SK-N-SH treated with all-trans-retinoic acid at 6 μM for 48 hours (cell line): ENCODE results near the gene PRSS2.

Source experiments
- ATAC-seq: fragments of 200-7000 bp; cut with Tn5 transposase; 3 replicates; pipeline ENCODE4 v1.9.1; 2020; ENCODE audit warnings: mild to moderate bottlenecking, moderate library complexity
- ARNTL ChIP-seq: fragments of 450-650 bp; formaldehyde crosslinking; IDR thresholded peaks from 2 replicates; pipeline ENCODE4 v1.5.0; 2020; ENCODE audit warnings: low read depth, mild to moderate bottlenecking, moderate library complexity, borderline replicate concordance
- BACH2 ChIP-seq: fragments of 250-450 bp; sonication (Bioruptor Pico); IDR thresholded peaks from 2 replicates; pipeline ENCODE4 v1.9.0; 2021; ENCODE audit warnings: mild to moderate bottlenecking, borderline replicate concordance
- CSDC2 ChIP-seq: fragments of 250-450 bp; sonication (Bioruptor Pico); IDR thresholded peaks from 2 replicates; pipeline ENCODE4 v1.5.0; 2020; ENCODE audit warnings: mild to moderate bottlenecking, moderate library complexity
- ESRRG ChIP-seq: fragments of 250-450 bp; sonication (Bioruptor Pico); IDR thresholded peaks from 2 replicates; pipeline ENCODE4 v1.6.1; 2021; ENCODE audit warnings: mild to moderate bottlenecking
- GLIS3 ChIP-seq: fragments of 250-450 bp; sonication (Bioruptor Pico); IDR thresholded peaks from 2 replicates; pipeline ENCODE4 v1.5.0; 2020; ENCODE audit warnings: mild to moderate bottlenecking, moderate library complexity
- PPARA ChIP-seq: fragments of 250-450 bp; sonication (Bioruptor Pico); IDR thresholded peaks from 2 replicates; pipeline ENCODE4 v1.5.0; 2020; ENCODE audit warnings: mild to moderate bottlenecking, borderline replicate concordance
- RARB ChIP-seq: fragments of 250-450 bp; sonication (Bioruptor Pico); IDR thresholded peaks from 2 replicates; pipeline ENCODE4 v1.8.0; 2021; ENCODE audit warnings: mild to moderate bottlenecking, moderate library complexity
- SNAI2 ChIP-seq: fragments of 250-450 bp; sonication (Bioruptor Pico); IDR thresholded peaks from 2 replicates; pipeline ENCODE4 v1.5.0; 2020; ENCODE audit warnings: mild to moderate bottlenecking, moderate library complexity
- TCF4 ChIP-seq: fragments of 250-450 bp; sonication (Bioruptor Pico); IDR thresholded peaks from 2 replicates; pipeline ENCODE4 v1.8.0; 2021; ENCODE audit warnings: mild to moderate bottlenecking, moderate library complexity, borderline replicate concordance
- TOX ChIP-seq: fragments of 250-450 bp; sonication (Bioruptor Pico); IDR thresholded peaks from 2 replicates; pipeline ENCODE4 v1.8.0; 2021; ENCODE audit warnings: mild to moderate bottlenecking, moderate library complexity, borderline replicate concordance
- ZC3H10 ChIP-seq: fragments of 250-450 bp; sonication (Bioruptor Pico); IDR thresholded peaks from 2 replicates; pipeline ENCODE4 v1.5.1; 2021; ENCODE audit warnings: mild to moderate bottlenecking, moderate library complexity
- ZFP3 ChIP-seq: fragments of 250-450 bp; sonication (Bioruptor Pico); IDR thresholded peaks from 2 replicates; pipeline ENCODE4 v1.5.0; 2020; ENCODE audit warnings: mild to moderate bottlenecking, moderate library complexity
- ZFP30 ChIP-seq: fragments of 450-650 bp; formaldehyde crosslinking; IDR thresholded peaks from 2 replicates; pipeline ENCODE4 v1.5.0; 2022; ENCODE audit warnings: mild to moderate bottlenecking, moderate library complexity
- ZNF565 ChIP-seq: fragments of 450-650 bp; formaldehyde crosslinking; conservative IDR thresholded peaks from 2 replicates; pipeline ENCODE4 v1.5.0; 2020; ENCODE audit warnings: low read depth, mild to moderate bottlenecking, moderate library complexity
- ZNF70 ChIP-seq: fragments of 450-650 bp; formaldehyde crosslinking; IDR thresholded peaks from 2 replicates; pipeline ENCODE4 v1.5.0; 2020; ENCODE audit warnings: mild to moderate bottlenecking, moderate library complexity
- ZNF8 ChIP-seq: fragments of 450-650 bp; formaldehyde crosslinking; IDR thresholded peaks from 2 replicates; pipeline ENCODE4 v1.5.0; 2020; ENCODE audit warnings: mild to moderate bottlenecking, moderate library complexity
- TF ChIP-seq, protein P1 (sequence below): fragments of 250-450 bp; sonication (Bioruptor Pico); IDR thresholded peaks from 2 replicates; pipeline ENCODE4 v1.5.1; 2021; ENCODE audit warnings: mild to moderate bottlenecking, moderate library complexity
- TF ChIP-seq, protein P2 (sequence below): fragments of 250-450 bp; sonication (Bioruptor Pico); IDR thresholded peaks from 2 replicates; pipeline ENCODE4 v1.5.1; 2020; ENCODE audit warnings: low read depth, mild to moderate bottlenecking, moderate library complexity
- TF ChIP-seq, protein P3 (sequence below): fragments of 250-450 bp; sonication (Bioruptor Pico); IDR thresholded peaks from 2 replicates; pipeline ENCODE4 v1.8.0; 2021; ENCODE audit warnings: low read depth, mild to moderate bottlenecking, moderate library complexity, borderline replicate concordance
- TF ChIP-seq, protein P4 (sequence below): fragments of 250-450 bp; sonication (Bioruptor Pico); IDR thresholded peaks from 2 replicates; pipeline ENCODE4 v1.5.0; 2020; ENCODE audit warnings: mild to moderate bottlenecking, moderate library complexity
- TF ChIP-seq, protein P5 (sequence below): fragments of 250-450 bp; sonication (Bioruptor Pico); IDR thresholded peaks from 2 replicates; pipeline ENCODE4 v1.8.0; 2020; ENCODE audit warnings: mild to moderate bottlenecking, moderate library complexity, borderline replicate concordance

The PRSS2 gene

DNA sequence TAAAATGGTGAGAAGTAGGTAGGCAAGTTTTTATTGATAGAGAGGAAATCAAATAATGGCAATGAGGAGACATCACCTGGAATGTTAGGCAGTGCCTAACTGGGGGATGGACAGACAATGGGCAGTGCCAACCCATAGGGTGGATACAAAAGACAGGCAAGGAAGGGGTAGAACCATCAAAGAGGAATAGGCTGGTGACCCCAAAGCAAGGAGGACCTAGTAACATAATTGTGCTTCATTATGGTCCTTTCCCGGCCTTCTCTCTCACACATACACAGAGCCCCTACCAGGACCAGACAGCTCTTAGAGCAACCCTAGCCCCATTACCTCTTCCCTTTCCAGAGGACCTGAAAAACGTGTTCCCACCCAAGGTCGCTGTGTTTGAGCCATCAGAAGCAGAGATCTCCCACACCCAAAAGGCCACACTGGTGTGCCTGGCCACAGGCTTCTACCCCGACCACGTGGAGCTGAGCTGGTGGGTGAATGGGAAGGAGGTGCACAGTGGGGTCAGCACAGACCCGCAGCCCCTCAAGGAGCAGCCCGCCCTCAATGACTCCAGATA lies 30.0 kb downstream of the PRSS2 start:
- TF ChIP-seq TCF4 (CRISPR knock-in tag) (no peak), SNAI2 (CRISPR knock-in tag) (no peak), RARB (CRISPR knock-in tag) (no peak), ESRRG (CRISPR knock-in tag) (no peak), ZNF8 (no peak), BACH2 (CRISPR knock-in tag) (no peak), CSDC2 (CRISPR knock-in tag) (no peak), ARNTL (CRISPR knock-in tag) (no peak), TOX (no peak), ZC3H10 (CRISPR knock-in tag) (no peak), ZFP30 (CRISPR knock-in tag) (no peak), GLIS3 (CRISPR knock-in tag) (no peak), ZFP3 (no peak), PPARA (CRISPR knock-in tag) (no peak), ZNF70 (CRISPR knock-in tag) (no peak)
- TF ChIP-seq, protein P1, sequence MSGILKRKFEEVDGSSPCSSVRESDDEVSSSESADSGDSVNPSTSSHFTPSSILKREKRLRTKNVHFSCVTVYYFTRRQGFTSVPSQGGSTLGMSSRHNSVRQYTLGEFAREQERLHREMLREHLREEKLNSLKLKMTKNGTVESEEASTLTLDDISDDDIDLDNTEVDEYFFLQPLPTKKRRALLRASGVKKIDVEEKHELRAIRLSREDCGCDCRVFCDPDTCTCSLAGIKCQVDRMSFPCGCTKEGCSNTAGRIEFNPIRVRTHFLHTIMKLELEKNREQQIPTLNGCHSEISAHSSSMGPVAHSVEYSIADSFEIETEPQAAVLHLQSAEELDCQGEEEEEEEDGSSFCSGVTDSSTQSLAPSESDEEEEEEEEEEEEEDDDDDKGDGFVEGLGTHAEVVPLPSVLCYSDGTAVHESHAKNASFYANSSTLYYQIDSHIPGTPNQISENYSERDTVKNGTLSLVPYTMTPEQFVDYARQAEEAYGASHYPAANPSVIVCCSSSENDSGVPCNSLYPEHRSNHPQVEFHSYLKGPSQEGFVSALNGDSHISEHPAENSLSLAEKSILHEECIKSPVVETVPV = no peak
- TF ChIP-seq, protein P2, sequence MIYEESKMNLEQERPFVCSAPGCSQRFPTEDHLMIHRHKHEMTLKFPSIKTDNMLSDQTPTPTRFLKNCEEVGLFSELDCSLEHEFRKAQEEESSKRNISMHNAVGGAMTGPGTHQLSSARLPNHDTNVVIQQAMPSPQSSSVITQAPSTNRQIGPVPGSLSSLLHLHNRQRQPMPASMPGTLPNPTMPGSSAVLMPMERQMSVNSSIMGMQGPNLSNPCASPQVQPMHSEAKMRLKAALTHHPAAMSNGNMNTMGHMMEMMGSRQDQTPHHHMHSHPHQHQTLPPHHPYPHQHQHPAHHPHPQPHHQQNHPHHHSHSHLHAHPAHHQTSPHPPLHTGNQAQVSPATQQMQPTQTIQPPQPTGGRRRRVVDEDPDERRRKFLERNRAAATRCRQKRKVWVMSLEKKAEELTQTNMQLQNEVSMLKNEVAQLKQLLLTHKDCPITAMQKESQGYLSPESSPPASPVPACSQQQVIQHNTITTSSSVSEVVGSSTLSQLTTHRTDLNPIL = no peak
- TF ChIP-seq, protein P3, sequence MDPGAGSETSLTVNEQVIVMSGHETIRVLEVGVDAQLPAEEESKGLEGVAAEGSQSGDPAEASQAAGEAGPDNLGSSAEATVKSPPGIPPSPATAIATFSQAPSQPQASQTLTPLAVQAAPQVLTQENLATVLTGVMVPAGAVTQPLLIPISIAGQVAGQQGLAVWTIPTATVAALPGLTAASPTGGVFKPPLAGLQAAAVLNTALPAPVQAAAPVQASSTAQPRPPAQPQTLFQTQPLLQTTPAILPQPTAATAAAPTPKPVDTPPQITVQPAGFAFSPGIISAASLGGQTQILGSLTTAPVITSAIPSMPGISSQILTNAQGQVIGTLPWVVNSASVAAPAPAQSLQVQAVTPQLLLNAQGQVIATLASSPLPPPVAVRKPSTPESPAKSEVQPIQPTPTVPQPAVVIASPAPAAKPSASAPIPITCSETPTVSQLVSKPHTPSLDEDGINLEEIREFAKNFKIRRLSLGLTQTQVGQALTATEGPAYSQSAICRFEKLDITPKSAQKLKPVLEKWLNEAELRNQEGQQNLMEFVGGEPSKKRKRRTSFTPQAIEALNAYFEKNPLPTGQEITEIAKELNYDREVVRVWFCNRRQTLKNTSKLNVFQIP (CRISPR knock-in tag) = no peak
- TF ChIP-seq, protein P4, sequence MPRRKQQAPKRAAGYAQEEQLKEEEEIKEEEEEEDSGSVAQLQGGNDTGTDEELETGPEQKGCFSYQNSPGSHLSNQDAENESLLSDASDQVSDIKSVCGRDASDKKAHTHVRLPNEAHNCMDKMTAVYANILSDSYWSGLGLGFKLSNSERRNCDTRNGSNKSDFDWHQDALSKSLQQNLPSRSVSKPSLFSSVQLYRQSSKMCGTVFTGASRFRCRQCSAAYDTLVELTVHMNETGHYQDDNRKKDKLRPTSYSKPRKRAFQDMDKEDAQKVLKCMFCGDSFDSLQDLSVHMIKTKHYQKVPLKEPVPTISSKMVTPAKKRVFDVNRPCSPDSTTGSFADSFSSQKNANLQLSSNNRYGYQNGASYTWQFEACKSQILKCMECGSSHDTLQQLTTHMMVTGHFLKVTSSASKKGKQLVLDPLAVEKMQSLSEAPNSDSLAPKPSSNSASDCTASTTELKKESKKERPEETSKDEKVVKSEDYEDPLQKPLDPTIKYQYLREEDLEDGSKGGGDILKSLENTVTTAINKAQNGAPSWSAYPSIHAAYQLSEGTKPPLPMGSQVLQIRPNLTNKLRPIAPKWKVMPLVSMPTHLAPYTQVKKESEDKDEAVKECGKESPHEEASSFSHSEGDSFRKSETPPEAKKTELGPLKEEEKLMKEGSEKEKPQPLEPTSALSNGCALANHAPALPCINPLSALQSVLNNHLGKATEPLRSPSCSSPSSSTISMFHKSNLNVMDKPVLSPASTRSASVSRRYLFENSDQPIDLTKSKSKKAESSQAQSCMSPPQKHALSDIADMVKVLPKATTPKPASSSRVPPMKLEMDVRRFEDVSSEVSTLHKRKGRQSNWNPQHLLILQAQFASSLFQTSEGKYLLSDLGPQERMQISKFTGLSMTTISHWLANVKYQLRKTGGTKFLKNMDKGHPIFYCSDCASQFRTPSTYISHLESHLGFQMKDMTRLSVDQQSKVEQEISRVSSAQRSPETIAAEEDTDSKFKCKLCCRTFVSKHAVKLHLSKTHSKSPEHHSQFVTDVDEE (CRISPR knock-in tag) = no peak
- TF ChIP-seq, all 23 proteins: peak for 0
- ATAC-seq = no peak

DNA sequence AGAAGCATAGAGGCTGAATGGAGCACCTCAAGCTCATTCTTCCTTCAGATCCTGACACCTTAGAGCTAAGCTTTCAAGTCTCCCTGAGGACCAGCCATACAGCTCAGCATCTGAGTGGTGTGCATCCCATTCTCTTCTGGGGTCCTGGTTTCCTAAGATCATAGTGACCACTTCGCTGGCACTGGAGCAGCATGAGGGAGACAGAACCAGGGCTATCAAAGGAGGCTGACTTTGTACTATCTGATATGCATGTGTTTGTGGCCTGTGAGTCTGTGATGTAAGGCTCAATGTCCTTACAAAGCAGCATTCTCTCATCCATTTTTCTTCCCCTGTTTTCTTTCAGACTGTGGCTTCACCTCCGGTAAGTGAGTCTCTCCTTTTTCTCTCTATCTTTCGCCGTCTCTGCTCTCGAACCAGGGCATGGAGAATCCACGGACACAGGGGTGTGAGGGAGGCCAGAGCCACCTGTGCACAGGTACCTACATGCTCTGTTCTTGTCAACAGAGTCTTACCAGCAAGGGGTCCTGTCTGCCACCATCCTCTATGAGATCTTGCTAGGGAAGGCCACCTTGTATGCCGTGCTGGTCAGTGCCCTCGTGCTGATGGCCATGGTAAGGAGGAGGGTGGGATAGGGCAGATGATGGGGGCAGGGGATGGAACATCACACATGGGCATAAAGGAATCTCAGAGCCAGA lies 31.0 kb downstream of the PRSS2 start:
- ATAC-seq = no peak
- TF ChIP-seq, protein P5, sequence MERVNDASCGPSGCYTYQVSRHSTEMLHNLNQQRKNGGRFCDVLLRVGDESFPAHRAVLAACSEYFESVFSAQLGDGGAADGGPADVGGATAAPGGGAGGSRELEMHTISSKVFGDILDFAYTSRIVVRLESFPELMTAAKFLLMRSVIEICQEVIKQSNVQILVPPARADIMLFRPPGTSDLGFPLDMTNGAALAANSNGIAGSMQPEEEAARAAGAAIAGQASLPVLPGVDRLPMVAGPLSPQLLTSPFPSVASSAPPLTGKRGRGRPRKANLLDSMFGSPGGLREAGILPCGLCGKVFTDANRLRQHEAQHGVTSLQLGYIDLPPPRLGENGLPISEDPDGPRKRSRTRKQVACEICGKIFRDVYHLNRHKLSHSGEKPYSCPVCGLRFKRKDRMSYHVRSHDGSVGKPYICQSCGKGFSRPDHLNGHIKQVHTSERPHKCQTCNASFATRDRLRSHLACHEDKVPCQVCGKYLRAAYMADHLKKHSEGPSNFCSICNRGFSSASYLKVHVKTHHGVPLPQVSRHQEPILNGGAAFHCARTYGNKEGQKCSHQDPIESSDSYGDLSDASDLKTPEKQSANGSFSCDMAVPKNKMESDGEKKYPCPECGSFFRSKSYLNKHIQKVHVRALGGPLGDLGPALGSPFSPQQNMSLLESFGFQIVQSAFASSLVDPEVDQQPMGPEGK (CRISPR knock-in tag) = no peak
- no peak for TF ChIP-seq ARNTL (CRISPR knock-in tag)
- TF ChIP-seq ZC3H10 (CRISPR knock-in tag) = no peak
- no peak for TF ChIP-seq ZNF8
- TF ChIP-seq PPARA (CRISPR knock-in tag) = no peak
- TF ChIP-seq RARB (CRISPR knock-in tag) = no peak
- TF ChIP-seq, protein P1 = no peak
- no peak for TF ChIP-seq TCF4 (CRISPR knock-in tag)
- TF ChIP-seq SNAI2 (CRISPR knock-in tag) = no peak
- TF ChIP-seq GLIS3 (CRISPR knock-in tag) = no peak
- no peak for TF ChIP-seq ZFP3
- TF ChIP-seq, protein P2 = no peak
- no peak for TF ChIP-seq ZNF565 (CRISPR knock-in tag)
